HG03060 (cell line): Measurements from ENCODE around the gene ANXA3.
"Not testable (repeated sequence)": the region's sequence is repeated elsewhere in the genome, so short reads cannot be mapped to it uniquely, and the experiment has no call there.

Experiments used
- ATAC-seq: cut with Tn5 transposase; IDR thresholded peaks from one replicate; pipeline ENCODE4 v1.9.1; 2021; ENCODE audit warnings: low read depth, moderate number of reproducible peaks; ENCODE audit not compliant: unreplicated experiment

The ANXA3 gene

GRCh38 chr4:78542373-78542772 lies 9.2 kb upstream of the ANXA3 start:
- ATAC-seq: no peak

- no peak for ATAC-seq
These were observed 8.0 kb upstream of the ANXA3 start for GRCh38 chr4:78543424-78544125.

- no peak for ATAC-seq
These were observed 6.9 kb upstream of the ANXA3 start for GRCh38 chr4:78544678-78545077.

- no peak for ATAC-seq
These were observed 6.0 kb upstream of the ANXA3 start for GRCh38 chr4:78545275-78546246.

GRCh38 chr4:78547899-78548298 lies 3.7 kb upstream of the ANXA3 start:
- ATAC-seq: not testable (repeated sequence)

- ATAC-seq: not testable (repeated sequence)
These were observed 2.7 kb upstream of the ANXA3 start for GRCh38 chr4:78548889-78549288.

- ATAC-seq: no peak
These were observed 946 bp downstream of the ANXA3 start for GRCh38 chr4:78552389-78553042.

- no peak for ATAC-seq
These were observed 1.4 kb downstream of the ANXA3 start for GRCh38 chr4:78553043-78553396.

GRCh38 chr4:78553529-78554060 lies 2.0 kb downstream of the ANXA3 start:
- no peak for ATAC-seq

GRCh38 chr4:78556665-78557064 lies 5.1 kb downstream of the ANXA3 start:
- no peak for ATAC-seq

- ATAC-seq: no peak
These were observed 6.3 kb downstream of the ANXA3 start for GRCh38 chr4:78557841-78558240.

- no peak for ATAC-seq
These were observed 6.8 kb downstream of the ANXA3 start for GRCh38 chr4:78558410-78558809.

GRCh38 chr4:78560296-78560963 lies 8.9 kb downstream of the ANXA3 start:
- no peak for ATAC-seq

GRCh38 chr4:78561677-78562076 lies 10.1 kb downstream of the ANXA3 start:
- no peak for ATAC-seq

- ATAC-seq: no peak
These were observed 11.1 kb downstream of the ANXA3 start for GRCh38 chr4:78562687-78563086.

- ATAC-seq: no peak
These were observed 14.4 kb downstream of the ANXA3 start for GRCh38 chr4:78565971-78566372.

GRCh38 chr4:78566834-78567499 lies 15.4 kb downstream of the ANXA3 start:
- no peak for ATAC-seq

GRCh38 chr4:78567500-78568060 lies 16.0 kb downstream of the ANXA3 start:
- ATAC-seq: no peak

GRCh38 chr4:78568640-78569305 lies 17.2 kb downstream of the ANXA3 start:
- ATAC-seq: peak; percentile 76
